HEK293 (cell line): Measurements from ENCODE around the gene ASF1B.

ENCODE experiments used
- CTCF ChIA-PET: fragments of 350-600 bp; formaldehyde crosslinking; extraction: SDS; loops from one replicate; lab custom pipeline; 2021; ENCODE audit warnings: antibody characterized with exemption; lab: Yijun Ruan, JAX
- POLR2A ChIA-PET: fragments of 300-600 bp; formaldehyde crosslinking; extraction: SDS; loops from one replicate; lab custom pipeline; 2020; ENCODE audit warnings: antibody characterized with exemption, inconsistent platforms; lab: Yijun Ruan, JAX
- H3K27ac ChIP-seq: fragments of 200-500 bp; sonication (Bioruptor generic); 2 replicates; pipeline ENCODE4 v1.5.1; 2014; ENCODE audit warnings: low read depth, low read length, control low read depth, inconsistent platforms; ENCODE audit errors: extremely low read depth
- H3K36me3 ChIP-seq, 2 experiments: fragments of 200-500 bp in 1 of 2; sonication (Bioruptor generic) in 1 of 2; 1 replicate in 1 of 2; 2 replicates in 1 of 2; pipeline ENCODE4 v1.5.1; 2014 to 2017; ENCODE audit warnings: inconsistent platforms in 2 of 2, low read length in 2 of 2; ENCODE audit not compliant: control insufficient read depth in 2 of 2, insufficient read depth in 1 of 2
- H3K4me1 ChIP-seq: fragments of 200-500 bp; sonication (Bioruptor generic); 2 replicates; pipeline ENCODE4 v1.5.1; 2014; ENCODE audit warnings: mild to moderate bottlenecking, low read length, inconsistent platforms; ENCODE audit not compliant: control insufficient read depth, insufficient read depth
- H3K4me3 ChIP-seq: 2 replicates; pipeline ENCODE4 v1.5.1; 2011; ENCODE audit warnings: low read depth, mild to moderate bottlenecking, control low read depth, low read length, moderate library complexity
- H3K9me3 ChIP-seq: fragments of 200-500 bp; sonication (Bioruptor generic); 2 replicates; pipeline ENCODE4 v1.5.1; 2014; ENCODE audit warnings: low read depth, low read length, inconsistent platforms; ENCODE audit not compliant: control insufficient read depth, insufficient read depth
- GLI2 ChIP-seq: fragments of 450-650 bp; formaldehyde crosslinking; IDR thresholded peaks from 2 replicates; pipeline ENCODE4; 2017; ENCODE audit warnings: missing biosample characterization, missing genetic modification characterization, low read depth, borderline replicate concordance
- PRDM6 ChIP-seq: fragments of 450-650 bp; formaldehyde crosslinking; IDR thresholded peaks from 2 replicates; pipeline ENCODE4 v1.5.1; 2017; ENCODE audit warnings: missing biosample characterization, missing genetic modification characterization
- SETDB1 ChIP-seq: IDR thresholded peaks from one replicate; pipeline ENCODE4 v1.6.1; 2017; ENCODE audit warnings: mild to moderate bottlenecking, low read length, moderate library complexity, mixed read lengths; ENCODE audit not compliant: insufficient read length
- WT1 ChIP-seq: fragments of 450-650 bp; formaldehyde crosslinking; IDR thresholded peaks from 2 replicates; pipeline ENCODE4 v1.5.1; 2016; ENCODE audit warnings: missing biosample characterization, missing genetic modification characterization
- ZBTB8A ChIP-seq: fragments of 450-650 bp; formaldehyde crosslinking; IDR thresholded peaks from 2 replicates; pipeline ENCODE4 v1.5.1; 2016; ENCODE audit warnings: missing biosample characterization, missing genetic modification characterization
- ZIC2 ChIP-seq: fragments of 450-650 bp; formaldehyde crosslinking; IDR thresholded peaks from 2 replicates; pipeline ENCODE4 v1.5.1; 2016; ENCODE audit warnings: missing biosample characterization, missing genetic modification characterization
- ZNF184 ChIP-seq: fragments of 450-650 bp; IDR thresholded peaks from 2 replicates; pipeline ENCODE4 v1.5.1; 2018; ENCODE audit warnings: missing biosample characterization, mild to moderate bottlenecking, missing genetic modification characterization
- ZNF23 ChIP-seq: fragments of 450-650 bp; formaldehyde crosslinking; IDR thresholded peaks from 2 replicates; pipeline ENCODE4 v1.5.1; 2016; ENCODE audit warnings: missing biosample characterization, missing genetic modification characterization, borderline replicate concordance
- ZNF433 ChIP-seq: fragments of 450-650 bp; formaldehyde crosslinking; IDR thresholded peaks from 2 replicates; pipeline ENCODE4 v1.5.1; 2016; ENCODE audit warnings: missing biosample characterization, missing genetic modification characterization, low read depth
- ZNF513 ChIP-seq: fragments of 450-650 bp; IDR thresholded peaks from 2 replicates; pipeline ENCODE4 v1.5.1; 2018; ENCODE audit warnings: missing biosample characterization, missing genetic modification characterization
- ZNF548 ChIP-seq: fragments of 450-650 bp; formaldehyde crosslinking; IDR thresholded peaks from 2 replicates; pipeline ENCODE4 v1.5.1; 2016; ENCODE audit warnings: missing biosample characterization, missing genetic modification characterization
- ZNF704 ChIP-seq: fragments of 450-650 bp; formaldehyde crosslinking; IDR thresholded peaks from 2 replicates; pipeline ENCODE4 v1.5.1; 2016; ENCODE audit warnings: missing biosample characterization, missing genetic modification characterization
- ZNF777 ChIP-seq: fragments of 450-650 bp; formaldehyde crosslinking; IDR thresholded peaks from 2 replicates; pipeline ENCODE4 v1.5.1; 2017; ENCODE audit warnings: missing biosample characterization, missing genetic modification characterization, borderline replicate concordance
- ZSCAN16 ChIP-seq: fragments of 450-650 bp; formaldehyde crosslinking; IDR thresholded peaks from 2 replicates; pipeline ENCODE4 v1.5.1; 2016; ENCODE audit warnings: missing biosample characterization, missing genetic modification characterization
- TF ChIP-seq, protein P1 (sequence below): fragments of 450-650 bp; formaldehyde crosslinking; IDR thresholded peaks from 2 replicates; pipeline ENCODE4 v1.5.1; 2016; ENCODE audit warnings: missing biosample characterization, missing genetic modification characterization
- TF ChIP-seq, protein P2 (sequence below): fragments of 450-650 bp; formaldehyde crosslinking; IDR thresholded peaks from 2 replicates; pipeline ENCODE4 v1.5.1; 2016; ENCODE audit warnings: missing biosample characterization, missing genetic modification characterization
- TF ChIP-seq, protein P3 (sequence below): fragments of 450-650 bp; formaldehyde crosslinking; IDR thresholded peaks from 2 replicates; pipeline ENCODE4 v1.5.1; 2016; ENCODE audit warnings: missing biosample characterization, missing genetic modification characterization
- TF ChIP-seq, protein P4 (sequence below): fragments of 450-650 bp; formaldehyde crosslinking; IDR thresholded peaks from 2 replicates; pipeline ENCODE4 v1.5.1; 2016; ENCODE audit warnings: missing biosample characterization, missing genetic modification characterization

Gene ASF1B

DNA sequence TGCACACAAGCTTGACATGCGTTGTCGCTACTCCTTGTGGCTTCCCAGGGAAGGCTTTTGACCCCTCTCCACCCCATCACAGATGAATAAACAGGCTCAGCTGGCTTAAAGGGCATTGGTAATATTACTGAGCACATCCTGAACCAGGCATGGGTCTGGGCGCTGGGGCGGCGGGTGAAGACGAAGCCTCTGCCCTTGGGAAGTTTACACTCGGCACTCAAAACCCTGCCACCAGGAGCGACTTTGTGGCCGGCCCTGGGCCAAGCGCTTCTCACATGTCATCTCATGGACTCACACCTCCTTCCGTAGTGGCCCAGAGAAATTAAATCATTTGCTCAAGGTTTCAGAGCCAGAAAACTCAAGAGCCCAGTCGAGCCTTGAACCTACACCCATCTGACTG, 32.6 kb upstream of the ASF1B start:
- TF ChIP-seq PRDM6 (no peak), ZNF184 (tag by site-specific recombination) (no peak), GLI2 (tag by site-specific recombination) (no peak), ZBTB8A (tag by site-specific recombination) (no peak), ZNF513 (no peak), ZSCAN16 (no peak), ZNF704 (tag by site-specific recombination) (no peak), ZNF548 (tag by site-specific recombination) (no peak), ZNF777 (tag by site-specific recombination) (no peak)
- TF ChIP-seq, protein P1, sequence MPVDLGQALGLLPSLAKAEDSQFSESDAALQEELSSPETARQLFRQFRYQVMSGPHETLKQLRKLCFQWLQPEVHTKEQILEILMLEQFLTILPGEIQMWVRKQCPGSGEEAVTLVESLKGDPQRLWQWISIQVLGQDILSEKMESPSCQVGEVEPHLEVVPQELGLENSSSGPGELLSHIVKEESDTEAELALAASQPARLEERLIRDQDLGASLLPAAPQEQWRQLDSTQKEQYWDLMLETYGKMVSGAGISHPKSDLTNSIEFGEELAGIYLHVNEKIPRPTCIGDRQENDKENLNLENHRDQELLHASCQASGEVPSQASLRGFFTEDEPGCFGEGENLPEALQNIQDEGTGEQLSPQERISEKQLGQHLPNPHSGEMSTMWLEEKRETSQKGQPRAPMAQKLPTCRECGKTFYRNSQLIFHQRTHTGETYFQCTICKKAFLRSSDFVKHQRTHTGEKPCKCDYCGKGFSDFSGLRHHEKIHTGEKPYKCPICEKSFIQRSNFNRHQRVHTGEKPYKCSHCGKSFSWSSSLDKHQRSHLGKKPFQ (tag by site-specific recombination), result no peak
- TF ChIP-seq, protein P2, sequence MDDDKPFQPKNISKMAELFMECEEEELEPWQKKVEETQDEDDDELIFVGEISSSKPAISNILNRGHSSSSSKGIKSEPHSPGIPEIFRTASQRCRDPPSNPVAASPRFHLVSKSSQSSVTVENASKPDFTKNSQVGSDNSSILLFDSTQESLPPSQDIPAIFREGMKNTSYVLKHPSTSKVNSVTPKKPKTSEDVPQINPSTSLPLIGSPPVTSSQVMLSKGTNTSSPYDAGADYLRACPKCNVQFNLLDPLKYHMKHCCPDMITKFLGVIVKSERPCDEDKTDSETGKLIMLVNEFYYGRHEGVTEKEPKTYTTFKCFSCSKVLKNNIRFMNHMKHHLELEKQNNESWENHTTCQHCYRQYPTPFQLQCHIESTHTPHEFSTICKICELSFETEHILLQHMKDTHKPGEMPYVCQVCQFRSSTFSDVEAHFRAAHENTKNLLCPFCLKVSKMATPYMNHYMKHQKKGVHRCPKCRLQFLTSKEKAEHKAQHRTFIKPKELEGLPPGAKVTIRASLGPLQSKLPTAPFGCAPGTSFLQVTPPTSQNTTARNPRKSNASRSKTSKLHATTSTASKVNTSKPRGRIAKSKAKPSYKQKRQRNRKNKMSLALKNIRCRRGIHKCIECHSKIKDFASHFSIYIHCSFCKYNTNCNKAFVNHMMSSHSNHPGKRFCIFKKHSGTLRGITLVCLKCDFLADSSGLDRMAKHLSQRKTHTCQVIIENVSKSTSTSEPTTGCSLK, result no peak
- TF ChIP-seq, protein P3, sequence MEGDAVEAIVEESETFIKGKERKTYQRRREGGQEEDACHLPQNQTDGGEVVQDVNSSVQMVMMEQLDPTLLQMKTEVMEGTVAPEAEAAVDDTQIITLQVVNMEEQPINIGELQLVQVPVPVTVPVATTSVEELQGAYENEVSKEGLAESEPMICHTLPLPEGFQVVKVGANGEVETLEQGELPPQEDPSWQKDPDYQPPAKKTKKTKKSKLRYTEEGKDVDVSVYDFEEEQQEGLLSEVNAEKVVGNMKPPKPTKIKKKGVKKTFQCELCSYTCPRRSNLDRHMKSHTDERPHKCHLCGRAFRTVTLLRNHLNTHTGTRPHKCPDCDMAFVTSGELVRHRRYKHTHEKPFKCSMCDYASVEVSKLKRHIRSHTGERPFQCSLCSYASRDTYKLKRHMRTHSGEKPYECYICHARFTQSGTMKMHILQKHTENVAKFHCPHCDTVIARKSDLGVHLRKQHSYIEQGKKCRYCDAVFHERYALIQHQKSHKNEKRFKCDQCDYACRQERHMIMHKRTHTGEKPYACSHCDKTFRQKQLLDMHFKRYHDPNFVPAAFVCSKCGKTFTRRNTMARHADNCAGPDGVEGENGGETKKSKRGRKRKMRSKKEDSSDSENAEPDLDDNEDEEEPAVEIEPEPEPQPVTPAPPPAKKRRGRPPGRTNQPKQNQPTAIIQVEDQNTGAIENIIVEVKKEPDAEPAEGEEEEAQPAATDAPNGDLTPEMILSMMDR (tag by site-specific recombination), result no peak
- no peaks in the 10 kb centered on the region for H3K9me3 ChIP-seq
- no peak overlapping the region for H3K4me3 ChIP-seq
- CTCF ChIA-PET, result no interaction called here
- H3K36me3 ChIP-seq, result peaks cover 10 to 57% of the 10 kb centered on the region in 2 experiments; a peak in 2 of 3 replicates
- H3K4me1 ChIP-seq, result no peaks in the 10 kb centered on the region
- H3K27ac ChIP-seq, result no peak overlapping the region
- POLR2A ChIA-PET, result no interaction called here

- H3K9me3 ChIP-seq, result no peaks in the 10 kb centered on the region
- H3K27ac ChIP-seq, result no peak overlapping the region
- H3K4me3 ChIP-seq, result no peak overlapping the region
- ChIA-PET POLR2A (no interaction called here), CTCF (no interaction called here)
- no peaks in the 10 kb centered on the region for H3K4me1 ChIP-seq
- TF ChIP-seq ZNF23 (tag by site-specific recombination) (no peak), ZNF433 (tag by site-specific recombination) (no peak), WT1 (no peak), ZIC2 (0 out of 2 replicates have a peak, but pooled peaks have one; percentile 14), SETDB1 (no peak)
- TF ChIP-seq, protein P4, sequence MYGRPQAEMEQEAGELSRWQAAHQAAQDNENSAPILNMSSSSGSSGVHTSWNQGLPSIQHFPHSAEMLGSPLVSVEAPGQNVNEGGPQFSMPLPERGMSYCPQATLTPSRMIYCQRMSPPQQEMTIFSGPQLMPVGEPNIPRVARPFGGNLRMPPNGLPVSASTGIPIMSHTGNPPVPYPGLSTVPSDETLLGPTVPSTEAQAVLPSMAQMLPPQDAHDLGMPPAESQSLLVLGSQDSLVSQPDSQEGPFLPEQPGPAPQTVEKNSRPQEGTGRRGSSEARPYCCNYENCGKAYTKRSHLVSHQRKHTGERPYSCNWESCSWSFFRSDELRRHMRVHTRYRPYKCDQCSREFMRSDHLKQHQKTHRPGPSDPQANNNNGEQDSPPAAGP (tag by site-specific recombination), result no peak
- H3K36me3 ChIP-seq, result peaks cover 10 to 51% of the 10 kb centered on the region in 2 experiments; a peak in 2 of 3 replicates
Observed at GRCh38 chr19:14168259-14168972, 32.0 kb upstream of the ASF1B start.
